ENCODE measurements around the gene PLEKHG4B. TPM values are rescaled to one million over a fixed set of nuclear protein-coding genes. Genes with fewer than 3 reads are reported as not detected.

Gene PLEKHG4B
- total and polyA plus RNA-seq, 4 experiments from 2014 or later = not detected

DNA sequence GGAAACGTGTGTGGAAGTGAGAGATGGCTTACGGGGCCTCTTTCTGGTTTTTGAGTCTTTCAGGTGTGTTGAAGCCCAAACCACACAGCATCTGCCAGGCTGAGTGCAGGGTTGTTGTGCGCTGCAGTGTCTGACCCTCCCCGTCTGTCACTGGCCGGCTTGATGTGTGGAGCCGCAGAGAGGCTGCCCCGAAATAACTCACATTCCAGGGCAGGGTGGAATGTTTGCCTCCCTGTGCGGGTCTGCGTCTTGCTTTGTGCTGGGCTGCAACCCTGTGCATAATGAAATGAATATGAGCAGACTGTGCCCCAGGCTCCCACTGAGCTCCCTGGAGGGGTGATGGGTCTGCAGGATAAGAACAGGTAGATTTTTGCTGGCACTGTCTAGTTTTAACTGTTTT, 9.9 kb upstream of the PLEKHG4B start:
- no peak overlapping the region for H3K27ac ChIP-seq (ENCODE audit: low read depth, low read length)
- intact Hi-C loops (cut with micrococcal nuclease) = no loop called here
- H3K4me3 Mint-ChIP-seq = no peak overlapping the region
- peaks cover 9 to 10% of the 10 kb centered on the region in 2 donors for H3K27me3 Mint-ChIP-seq
- H3K4me3 ChIP-seq (ENCODE audit: low read length in 2 of 2) = no peak overlapping the region
- POLR2A ChIA-PET (ENCODE audit: partially characterized antibody) = no interaction called here
- H3K27me3 ChIP-seq (ENCODE audit: insufficient read depth, low read length) = no peaks in the 10 kb centered on the region
- no peaks in the 10 kb centered on the region for H3K9me3 ChIP-seq (ENCODE audit: control insufficient read depth in 1 of 2, low read length in 2 of 2)
- H3K27ac Mint-ChIP-seq = no peak overlapping the region
- peaks cover 0 to 1% (median 0%) of the 10 kb centered on the region in 4 donors for H3K4me1 Mint-ChIP-seq
- no peaks in the 10 kb centered on the region for H3K36me3 ChIP-seq (ENCODE audit: insufficient read depth, low read length)
- H3K4me1 ChIP-seq (ENCODE audit: insufficient read depth, low read length) = no peaks in the 10 kb centered on the region
- H3K9me3 Mint-ChIP-seq = peaks cover 0 to 4% (median 0%) of the 10 kb centered on the region in 8 donors
- DNase-seq = no peak
- peaks cover 0 to 1% of the 10 kb centered on the region in 2 donors for H3K36me3 Mint-ChIP-seq
- CTCF ChIA-PET (ENCODE audit: partially characterized antibody) = no interaction called here

GRCh38 chr5:82570-82969, 9.4 kb upstream of the PLEKHG4B start:
- no peak for DNase-seq
- H3K9me3 ChIP-seq (ENCODE audit: control insufficient read depth in 1 of 2, low read length in 2 of 2) = no peaks in the 10 kb centered on the region
- H3K36me3 ChIP-seq (ENCODE audit: insufficient read depth, low read length) = no peaks in the 10 kb centered on the region
- Mint-ChIP-seq H3K27ac (no peak overlapping the region), H3K4me1 (peaks cover 0 to 1% (median 0%) of the 10 kb centered on the region in 4 donors), H3K9me3 (peaks cover 0 to 4% (median 0%) of the 10 kb centered on the region in 8 donors), H3K27me3 (peaks cover 10% of the 10 kb centered on the region in 2 donors), H3K36me3 (peaks cover 0 to 1% of the 10 kb centered on the region in 2 donors), H3K4me3 (no peak overlapping the region)
- CTCF ChIA-PET (ENCODE audit: partially characterized antibody) = no interaction called here
- POLR2A ChIA-PET (ENCODE audit: partially characterized antibody) = no interaction called here
- intact Hi-C loops (cut with micrococcal nuclease) = no loop called here
- no peaks in the 10 kb centered on the region for H3K4me1 ChIP-seq (ENCODE audit: insufficient read depth, low read length)
- no peak overlapping the region for H3K4me3 ChIP-seq (ENCODE audit: low read length in 2 of 2)
- H3K27me3 ChIP-seq (ENCODE audit: insufficient read depth, low read length) = no peaks in the 10 kb centered on the region
- no peak overlapping the region for H3K27ac ChIP-seq (ENCODE audit: low read depth, low read length)

- no peak overlapping the region for H3K27ac Mint-ChIP-seq
- H3K4me3 Mint-ChIP-seq = no peak overlapping the region
- ChIA-PET POLR2A (ENCODE audit: partially characterized antibody) (no interaction called here), CTCF (ENCODE audit: partially characterized antibody) (no interaction called here)
- no peak for DNase-seq
- Histone ChIP-seq H3K27ac (ENCODE audit: low read depth, low read length) (no peak overlapping the region), H3K9me3 (ENCODE audit: control insufficient read depth in 1 of 2, low read length in 2 of 2) (no peaks in the 10 kb centered on the region), H3K36me3 (ENCODE audit: insufficient read depth, low read length) (no peaks in the 10 kb centered on the region), H3K4me3 (ENCODE audit: low read length in 2 of 2) (no peak overlapping the region), H3K4me1 (ENCODE audit: insufficient read depth, low read length) (no peaks in the 10 kb centered on the region), H3K27me3 (ENCODE audit: insufficient read depth, low read length) (no peaks in the 10 kb centered on the region)
- intact Hi-C loops (cut with micrococcal nuclease) = no loop called here
- peaks cover 10 to 12% of the 10 kb centered on the region in 2 donors for H3K27me3 Mint-ChIP-seq
- H3K9me3 Mint-ChIP-seq = peaks cover 0 to 4% (median 0%) of the 10 kb centered on the region in 8 donors
- peaks cover 0 to 1% of the 10 kb centered on the region in 2 donors for H3K36me3 Mint-ChIP-seq
- H3K4me1 Mint-ChIP-seq = peaks cover 0 to 1% (median 0%) of the 10 kb centered on the region in 4 donors
Observed at GRCh38 chr5:83029-83428, 8.9 kb upstream of the PLEKHG4B start.

DNA sequence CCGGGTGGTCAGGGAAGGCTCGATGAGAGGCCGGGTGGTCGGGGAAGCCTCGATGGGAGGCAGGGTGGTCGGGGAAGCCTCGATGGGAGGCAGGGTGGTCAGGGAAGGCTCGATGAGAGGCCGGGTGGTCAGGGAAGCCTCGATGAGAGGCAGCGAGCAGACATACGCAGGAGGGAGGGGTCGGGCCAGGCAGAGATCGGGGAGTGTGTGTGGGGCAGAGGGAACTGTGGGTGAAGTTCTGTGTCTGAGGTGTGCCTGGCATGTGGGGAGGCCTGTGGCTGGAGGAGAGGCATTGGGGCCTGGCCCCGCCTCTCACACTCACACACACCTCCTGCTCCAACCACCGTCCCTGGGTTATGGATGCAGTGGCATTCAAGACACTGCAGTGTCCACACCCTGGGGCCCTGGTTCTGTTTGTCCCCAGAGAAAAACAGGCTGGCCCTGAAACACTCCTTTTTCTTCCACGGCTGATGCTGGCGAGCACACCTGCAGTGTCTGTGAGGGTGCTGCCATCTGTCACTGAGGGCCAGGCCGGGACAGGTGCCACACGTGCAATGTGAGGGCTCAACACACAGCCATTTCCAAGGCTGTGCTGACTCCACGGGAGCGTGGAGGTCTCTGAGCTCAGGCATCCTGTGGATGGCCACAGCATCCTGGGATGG, 6.5 kb upstream of the PLEKHG4B start:
- H3K4me3 Mint-ChIP-seq = no peak overlapping the region

DNA sequence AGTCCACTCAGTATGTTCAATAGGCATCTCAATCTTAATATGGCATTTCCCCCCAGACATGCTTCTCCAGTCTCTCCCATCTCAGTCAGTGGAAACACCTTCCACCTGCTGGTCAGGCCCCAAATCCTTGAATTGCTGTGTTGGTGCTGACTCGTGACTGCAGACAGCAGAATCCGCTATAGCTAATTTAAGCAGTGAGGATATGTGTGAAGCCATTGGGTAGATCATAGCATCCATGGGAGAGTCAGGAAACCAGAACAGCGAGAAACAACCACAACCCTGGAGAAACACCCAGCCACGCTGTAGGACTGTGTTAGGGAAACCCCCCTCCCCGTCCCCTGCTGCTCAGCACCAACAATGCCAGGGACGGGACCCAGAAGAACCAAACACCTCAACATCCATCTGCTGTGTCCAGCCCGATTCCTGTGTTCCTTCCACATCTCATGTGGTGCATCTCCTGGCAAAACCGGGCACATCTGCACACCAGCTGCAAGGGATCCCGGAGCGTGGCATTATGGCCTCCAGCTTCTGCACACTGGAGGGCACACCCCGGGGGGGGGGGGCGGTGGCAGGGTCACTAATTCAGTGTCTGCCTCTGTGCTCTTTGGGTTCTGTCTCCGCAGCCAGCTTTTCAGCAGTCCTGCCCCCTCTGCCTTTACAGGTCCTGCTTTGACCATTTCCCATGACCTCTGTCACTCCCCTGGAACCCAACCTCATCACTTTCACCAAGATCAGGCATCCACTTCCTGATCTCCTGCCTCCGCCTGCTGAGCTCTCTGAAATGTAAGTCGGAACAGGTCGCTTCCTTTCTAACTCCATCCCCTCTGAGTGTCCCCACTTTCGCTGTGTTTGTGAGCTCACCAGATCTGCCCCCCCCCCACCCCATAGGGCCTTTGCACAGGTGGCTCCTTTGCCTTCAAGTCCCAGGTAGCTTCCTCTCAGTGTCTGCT, 2.4 kb upstream of the PLEKHG4B start:
- Mint-ChIP-seq H3K27ac (no peak overlapping the region), H3K36me3 (no peaks in the 10 kb centered on the region), H3K27me3 (peaks cover 30 to 41% of the 10 kb centered on the region in 2 donors), H3K4me3 (no peak overlapping the region), H3K4me1 (peaks cover 1 to 8% (median 5%) of the 10 kb centered on the region in 4 donors), H3K9me3 (peaks cover 0 to 2% (median 0%) of the 10 kb centered on the region in 8 donors)
- intact Hi-C loops (cut with micrococcal nuclease) = no loop called here
- POLR2A ChIA-PET (ENCODE audit: partially characterized antibody) = no interaction called here
- CTCF ChIA-PET (ENCODE audit: partially characterized antibody) = no interaction called here
- Histone ChIP-seq H3K36me3 (ENCODE audit: insufficient read depth, low read length) (no peaks in the 10 kb centered on the region), H3K27me3 (ENCODE audit: insufficient read depth, low read length) (peaks cover 15% of the 10 kb centered on the region), H3K9me3 (ENCODE audit: control insufficient read depth in 1 of 2, low read length in 2 of 2) (no peaks in the 10 kb centered on the region), H3K4me3 (ENCODE audit: low read length in 2 of 2) (no peak overlapping the region), H3K27ac (ENCODE audit: low read depth, low read length) (no peak overlapping the region), H3K4me1 (ENCODE audit: insufficient read depth, low read length) (no peaks in the 10 kb centered on the region)
- DNase-seq = no peak

More for the DNA sequence above, 6.5 kb upstream of the PLEKHG4B start:
- ChIA-PET CTCF (ENCODE audit: partially characterized antibody) (no interaction called here), POLR2A (ENCODE audit: partially characterized antibody) (no interaction called here)
- Mint-ChIP-seq H3K27ac (no peak overlapping the region), H3K4me1 (peaks cover 0 to 1% (median 0%) of the 10 kb centered on the region in 4 donors), H3K36me3 (peaks cover 0 to 1% of the 10 kb centered on the region in 2 donors), H3K27me3 (peaks cover 21 to 24% of the 10 kb centered on the region in 2 donors), H3K9me3 (peaks cover 0 to 4% (median 0%) of the 10 kb centered on the region in 8 donors)
- Histone ChIP-seq H3K27me3 (ENCODE audit: insufficient read depth, low read length) (no peaks in the 10 kb centered on the region), H3K36me3 (ENCODE audit: insufficient read depth, low read length) (no peaks in the 10 kb centered on the region), H3K9me3 (ENCODE audit: control insufficient read depth in 1 of 2, low read length in 2 of 2) (no peaks in the 10 kb centered on the region), H3K4me3 (ENCODE audit: low read length in 2 of 2) (no peak overlapping the region), H3K4me1 (ENCODE audit: insufficient read depth, low read length) (no peaks in the 10 kb centered on the region), H3K27ac (ENCODE audit: low read depth, low read length) (no peak overlapping the region)
- intact Hi-C loops (cut with micrococcal nuclease) = no loop called here
- DNase-seq = no peak

GRCh38 chr5:90590-91547, 1.1 kb upstream of the PLEKHG4B start:
- no peaks in the 10 kb centered on the region for H3K9me3 ChIP-seq (ENCODE audit: control insufficient read depth in 1 of 2, low read length in 2 of 2)
- no peak overlapping the region for H3K4me3 ChIP-seq (ENCODE audit: low read length in 2 of 2)
- H3K4me1 Mint-ChIP-seq = peaks cover 1 to 8% (median 5%) of the 10 kb centered on the region in 4 donors
- H3K27me3 Mint-ChIP-seq = peaks cover 40 to 46% of the 10 kb centered on the region in 2 donors
- intact Hi-C loops (cut with micrococcal nuclease) = no loop called here
- peaks cover 16% of the 10 kb centered on the region for H3K27me3 ChIP-seq (ENCODE audit: insufficient read depth, low read length)
- peaks cover 0 to 2% (median 0%) of the 10 kb centered on the region in 8 donors for H3K9me3 Mint-ChIP-seq
- no peak overlapping the region for H3K27ac ChIP-seq (ENCODE audit: low read depth, low read length)
- no peak for DNase-seq
- no peaks in the 10 kb centered on the region for H3K36me3 Mint-ChIP-seq
- H3K4me3 Mint-ChIP-seq = peak overlapping the region; percentile 49 to 69 (median 56)
- no peaks in the 10 kb centered on the region for H3K4me1 ChIP-seq (ENCODE audit: insufficient read depth, low read length)
- POLR2A ChIA-PET (ENCODE audit: partially characterized antibody) = no interaction called here
- CTCF ChIA-PET (ENCODE audit: partially characterized antibody) = no interaction called here
- no peaks in the 10 kb centered on the region for H3K36me3 ChIP-seq (ENCODE audit: insufficient read depth, low read length)
- H3K27ac Mint-ChIP-seq = peak overlapping the region in 1 of 7 donors; percentile 83

Data from CD4-positive, alpha-beta memory T cell (primary cell).